ENCODE results near the gene TMSB15A. TPM values are rescaled to one million over a fixed set of nuclear protein-coding genes. Genes with fewer than 3 reads are reported as not detected.

TMSB15A gene
- total and polyA plus RNA-seq, 2 of the 8 experiments (the other 6 are each of a cell fraction or from before 2014, with no cell fraction given) = 87.6 to 189 TPM

GRCh38 chrX:102548231-102548630, 31.7 kb upstream of the TMSB15A start (continued):
- no peak for TF ChIP-seq TBP (IDR thresholded peaks at IDR 0.05; ENCODE audit: low read depth, low read length)
- TF ChIP-seq CREB1 (IDR thresholded peaks at IDR 0.05) = no peak
- TF ChIP-seq TEAD4 (IDR thresholded peaks at IDR 0.05; ENCODE audit: low read depth, low read length) = no peak
- no peak for TF ChIP-seq SP1 (IDR thresholded peaks at IDR 0.05; ENCODE audit: low read depth, low read length)
- no peak for TF ChIP-seq NRF1 (IDR thresholded peaks at IDR 0.05; ENCODE audit: low read depth, low read length)

Measured in H1 (cell line).